Central memory CD8-positive, alpha-beta T cell (primary cell): ENCODE measurements around the gene PDCD2L.
"Not testable (repeated sequence)": the region's sequence is repeated elsewhere in the genome, so short reads cannot be mapped to it uniquely, and the experiment has no call there.

Experiments used
- ATAC-seq: fragments of 150-1000 bp; cut with Tn5 transposase; replicated peaks from 2 replicates; pipeline ENCODE4 v1.10.0; 2022; ENCODE audit warnings: mild to moderate bottlenecking, moderate FRiP score, moderate number of reproducible peaks; ENCODE audit not compliant: poor library complexity, severe bottlenecking; ENCODE audit errors: extremely low read depth
- DNase-seq, 2 donors: peaks; one replicate each; pipeline ENCODE4 v3.0.0; 2021; ENCODE audit warnings: low spot score in 2 of 2
- H3K27ac Mint-ChIP-seq: one replicate; pipeline ENCODE4 v1.8.0; 2022; ENCODE audit warnings: low read depth, mild to moderate bottlenecking, moderate library complexity, mixed read lengths
- H3K27me3 Mint-ChIP-seq: one replicate; pipeline ENCODE4 v1.8.0; 2022; ENCODE audit warnings: mixed read lengths
- H3K36me3 Mint-ChIP-seq: one replicate; pipeline ENCODE4 v1.8.0; 2022; ENCODE audit warnings: mild to moderate bottlenecking, moderate library complexity, mixed read lengths; ENCODE audit not compliant: insufficient read depth
- H3K4me1 Mint-ChIP-seq: one replicate; pipeline ENCODE4 v1.8.0; 2022; ENCODE audit warnings: mixed read lengths
- H3K4me3 Mint-ChIP-seq: one replicate; pipeline ENCODE4 v1.8.0; 2022; ENCODE audit warnings: mild to moderate bottlenecking, moderate library complexity, mixed read lengths
- H3K9me3 Mint-ChIP-seq: one replicate; pipeline ENCODE4 v1.8.0; 2022; ENCODE audit warnings: mixed read lengths

The PDCD2L gene

GRCh38 chr19:34382471-34382870 lies 21.7 kb upstream of the PDCD2L start:
- H3K27ac Mint-ChIP-seq: peak overlapping the region; percentile 71
- no peaks in the 10 kb centered on the region for H3K9me3 Mint-ChIP-seq
- ATAC-seq (no peak), DNase-seq (no peak)
- H3K36me3 Mint-ChIP-seq: peaks cover 30% of the 10 kb centered on the region
- no peak overlapping the region for H3K4me3 Mint-ChIP-seq
- peaks cover 30% of the 10 kb centered on the region for H3K4me1 Mint-ChIP-seq
- H3K27me3 Mint-ChIP-seq: no peaks in the 10 kb centered on the region

DNA sequence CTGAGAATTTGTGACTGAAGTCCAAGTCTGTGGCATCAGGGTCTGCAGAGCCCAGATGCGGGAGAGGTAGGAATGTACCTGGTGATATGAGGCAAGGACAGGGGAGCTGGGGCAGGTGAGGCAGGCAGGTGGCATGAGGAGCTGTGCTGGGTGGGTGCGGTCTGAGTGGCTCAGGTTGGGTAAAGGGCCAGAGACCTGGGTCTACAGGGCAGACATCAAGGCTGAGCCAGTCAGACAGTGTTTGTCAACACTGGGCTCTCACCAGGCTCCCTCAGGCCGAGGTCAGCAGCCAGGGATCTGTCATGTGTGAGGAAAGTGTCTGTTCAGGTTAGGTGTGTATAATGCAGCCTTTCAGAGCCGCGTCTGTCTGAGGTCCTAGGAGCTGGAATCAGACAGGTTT lies 20.6 kb upstream of the PDCD2L start:
- ATAC-seq (no peak), DNase-seq (no peak)
- peaks cover 26% of the 10 kb centered on the region for H3K36me3 Mint-ChIP-seq
- no peak overlapping the region for H3K4me3 Mint-ChIP-seq
- peak overlapping the region; percentile 71 for H3K27ac Mint-ChIP-seq
- H3K4me1 Mint-ChIP-seq: peaks cover 30% of the 10 kb centered on the region
- no peaks in the 10 kb centered on the region for H3K9me3 Mint-ChIP-seq
- no peaks in the 10 kb centered on the region for H3K27me3 Mint-ChIP-seq

DNA sequence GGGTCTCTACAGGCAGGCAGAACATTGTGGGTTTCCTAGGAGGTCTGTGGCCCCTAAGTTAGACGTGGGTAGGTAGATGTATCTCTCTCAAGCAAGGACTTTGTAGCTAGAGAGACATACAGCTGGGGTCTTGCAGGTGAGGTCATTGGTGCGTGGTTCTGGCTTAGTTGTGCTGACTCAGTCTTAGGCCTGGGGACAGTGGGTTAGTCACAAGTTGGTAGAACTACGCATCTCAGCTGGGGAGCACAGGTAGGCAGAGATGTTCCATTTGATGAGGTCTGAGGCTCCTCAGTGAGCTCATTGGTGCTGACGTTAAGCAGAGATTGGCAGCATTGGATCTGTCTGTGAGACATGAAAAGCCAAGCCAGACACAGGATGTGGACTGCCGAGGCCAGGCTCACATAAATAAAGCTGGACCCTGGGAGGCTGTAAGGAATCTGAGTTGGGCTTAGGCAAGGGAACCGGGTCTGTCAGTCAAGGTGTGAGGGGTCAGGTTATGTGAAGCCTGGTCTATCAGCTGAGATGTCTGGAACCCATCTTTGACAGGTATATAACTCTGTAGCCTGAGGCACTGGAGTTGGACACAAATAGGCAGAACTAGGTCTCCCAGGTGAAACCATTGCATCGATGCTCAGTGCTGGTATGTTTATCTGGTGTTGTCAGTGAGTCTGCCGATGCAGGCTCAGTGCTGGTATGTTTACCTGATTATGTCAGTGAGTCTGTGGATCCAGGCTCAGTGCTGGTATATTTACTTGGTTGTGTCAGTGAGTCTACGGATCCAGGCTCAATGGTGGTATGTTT lies 17.4 kb upstream of the PDCD2L start:
- ATAC-seq (no peak), DNase-seq (no peak)
- no peaks in the 10 kb centered on the region for H3K9me3 Mint-ChIP-seq
- H3K27ac Mint-ChIP-seq: peak overlapping the region; percentile 88
- H3K27me3 Mint-ChIP-seq: no peaks in the 10 kb centered on the region
- no peak overlapping the region for H3K4me3 Mint-ChIP-seq
- peaks cover 30% of the 10 kb centered on the region for H3K4me1 Mint-ChIP-seq
- peaks cover 21% of the 10 kb centered on the region for H3K36me3 Mint-ChIP-seq

GRCh38 chr19:34387446-34387810 lies 16.8 kb upstream of the PDCD2L start:
- H3K4me3 Mint-ChIP-seq: no peak overlapping the region
- DNase-seq: no peak
- H3K27ac Mint-ChIP-seq: no peak overlapping the region
- no peaks in the 10 kb centered on the region for H3K9me3 Mint-ChIP-seq
- peaks cover 21% of the 10 kb centered on the region for H3K36me3 Mint-ChIP-seq
- H3K4me1 Mint-ChIP-seq: peaks cover 29% of the 10 kb centered on the region
- ATAC-seq: no peak
- H3K27me3 Mint-ChIP-seq: no peaks in the 10 kb centered on the region

DNA sequence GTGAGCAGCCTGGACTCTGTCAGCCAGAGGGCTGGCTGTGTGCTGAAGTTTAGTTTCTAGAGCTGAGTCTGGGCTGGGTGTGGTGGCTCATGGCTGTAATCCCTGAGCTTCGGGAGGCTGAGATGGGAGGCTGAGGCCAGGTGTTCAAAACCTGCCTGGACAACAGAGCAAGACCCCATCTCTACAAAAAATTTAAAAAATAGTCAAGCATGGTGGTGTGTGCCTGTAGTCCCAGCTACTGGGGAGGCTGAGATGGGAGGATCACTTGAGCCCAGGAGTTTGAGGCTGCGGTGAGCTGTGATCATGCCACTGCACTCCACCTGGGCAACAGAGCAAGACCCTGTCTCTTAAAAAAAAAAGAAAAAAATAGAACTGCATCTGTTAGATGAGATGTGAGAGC lies 15.5 kb upstream of the PDCD2L start:
- not testable (repeated sequence) for H3K4me3 Mint-ChIP-seq, H3K27me3 Mint-ChIP-seq, DNase-seq, H3K9me3 Mint-ChIP-seq, H3K27ac Mint-ChIP-seq, ATAC-seq
- H3K4me1 Mint-ChIP-seq: peaks cover 16% of the 10 kb centered on the region
- H3K36me3 Mint-ChIP-seq: peaks cover 16% of the 10 kb centered on the region

GRCh38 chr19:34391813-34392212 lies 12.4 kb upstream of the PDCD2L start:
- Mint-ChIP-seq H3K36me3 (peaks cover 10% of the 10 kb centered on the region), H3K4me1 (no peaks in the 10 kb centered on the region), H3K4me3 (no peak overlapping the region), H3K27me3 (no peaks in the 10 kb centered on the region), H3K27ac (no peak overlapping the region), H3K9me3 (no peaks in the 10 kb centered on the region)
- no peak for DNase-seq
- ATAC-seq: no peak

DNA sequence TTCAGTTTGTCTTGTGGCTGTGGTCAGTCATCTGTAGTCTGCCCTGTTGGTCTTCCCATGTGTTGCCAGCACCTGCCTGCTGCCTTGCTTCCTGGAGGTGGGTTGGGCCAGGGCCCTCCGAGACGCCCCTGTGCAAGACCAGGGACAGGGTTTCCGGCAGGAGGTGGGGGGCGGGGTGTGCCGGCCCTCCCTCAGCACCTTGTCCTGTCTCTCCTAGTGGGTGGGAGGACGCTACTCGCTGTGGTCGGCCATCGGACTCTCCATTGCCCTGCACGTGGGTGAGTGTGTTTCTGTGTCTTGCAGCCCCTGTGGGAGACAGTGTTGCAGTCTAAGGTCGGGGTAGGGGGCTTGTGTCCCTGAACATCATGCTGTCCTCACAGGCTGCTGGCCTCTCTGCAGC lies 11.2 kb upstream of the PDCD2L start:
- H3K36me3 Mint-ChIP-seq: peaks cover 8% of the 10 kb centered on the region
- H3K4me1 Mint-ChIP-seq: no peaks in the 10 kb centered on the region
- DNase-seq (no peak), ATAC-seq (no peak)
- no peaks in the 10 kb centered on the region for H3K9me3 Mint-ChIP-seq
- no peaks in the 10 kb centered on the region for H3K27me3 Mint-ChIP-seq
- H3K27ac Mint-ChIP-seq: no peak overlapping the region
- no peak overlapping the region for H3K4me3 Mint-ChIP-seq

DNA sequence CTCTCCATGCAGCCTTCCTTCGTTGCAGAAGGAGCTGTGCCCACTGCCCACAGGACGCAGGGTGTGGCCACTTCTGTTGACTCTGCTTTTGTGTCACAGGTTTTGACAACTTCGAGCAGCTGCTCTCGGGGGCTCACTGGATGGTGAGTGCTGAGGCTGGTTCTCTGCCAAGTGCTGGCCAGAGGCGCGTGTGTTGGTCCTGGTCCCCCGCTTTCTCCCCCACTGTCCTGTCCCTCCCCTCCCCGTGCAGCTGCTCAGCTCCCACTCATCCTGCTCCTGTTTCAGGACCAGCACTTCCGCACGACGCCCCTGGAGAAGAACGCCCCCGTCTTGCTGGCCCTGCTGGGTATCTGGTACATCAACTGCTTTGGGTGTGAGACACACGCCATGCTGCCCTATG lies 10.6 kb upstream of the PDCD2L start:
- Mint-ChIP-seq H3K36me3 (peaks cover 7% of the 10 kb centered on the region), H3K4me3 (no peak overlapping the region), H3K9me3 (no peaks in the 10 kb centered on the region), H3K27me3 (no peaks in the 10 kb centered on the region), H3K27ac (no peak overlapping the region), H3K4me1 (no peaks in the 10 kb centered on the region)
- DNase-seq: no peak
- ATAC-seq: no peak

- DNase-seq (no peak), ATAC-seq (no peak)
- Mint-ChIP-seq H3K36me3 (peaks cover 27% of the 10 kb centered on the region), H3K27me3 (no peaks in the 10 kb centered on the region), H3K9me3 (no peaks in the 10 kb centered on the region), H3K4me1 (no peaks in the 10 kb centered on the region), H3K4me3 (no peak overlapping the region), H3K27ac (no peak overlapping the region)
Observed at GRCh38 chr19:34397853-34398252, 6.3 kb upstream of the PDCD2L start.

DNA sequence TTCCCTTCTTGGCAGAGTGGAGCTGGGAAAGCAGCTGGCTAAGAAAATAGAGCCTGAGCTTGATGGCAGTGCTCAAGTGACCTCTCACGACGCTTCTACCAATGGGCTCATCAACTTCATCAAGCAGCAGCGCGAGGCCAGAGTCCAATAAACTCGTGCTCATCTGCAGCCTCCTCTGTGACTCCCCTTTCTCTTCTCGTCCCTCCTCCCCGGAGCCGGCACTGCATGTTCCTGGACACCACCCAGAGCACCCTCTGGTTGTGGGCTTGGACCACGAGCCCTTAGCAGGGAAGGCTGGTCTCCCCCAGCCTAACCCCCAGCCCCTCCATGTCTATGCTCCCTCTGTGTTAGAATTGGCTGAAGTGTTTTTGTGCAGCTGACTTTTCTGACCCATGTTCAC lies 4.3 kb upstream of the PDCD2L start:
- H3K36me3 Mint-ChIP-seq: peaks cover 29% of the 10 kb centered on the region
- no peaks in the 10 kb centered on the region for H3K27me3 Mint-ChIP-seq
- H3K4me1 Mint-ChIP-seq: peaks cover 8% of the 10 kb centered on the region
- H3K27ac Mint-ChIP-seq: peak overlapping the region; percentile 74
- ATAC-seq (no peak), DNase-seq (no peak)
- H3K9me3 Mint-ChIP-seq: no peaks in the 10 kb centered on the region
- H3K4me3 Mint-ChIP-seq: no peak overlapping the region

- H3K27ac Mint-ChIP-seq, DNase-seq, ATAC-seq, H3K4me1 Mint-ChIP-seq, H3K9me3 Mint-ChIP-seq, H3K27me3 Mint-ChIP-seq, H3K4me3 Mint-ChIP-seq: not testable (repeated sequence)
- peaks cover 25% of the 10 kb centered on the region for H3K36me3 Mint-ChIP-seq
Observed at GRCh38 chr19:34400844-34401243, 3.4 kb upstream of the PDCD2L start.

- Mint-ChIP-seq H3K27ac (no peak overlapping the region), H3K36me3 (peaks cover 27% of the 10 kb centered on the region), H3K27me3 (no peaks in the 10 kb centered on the region), H3K9me3 (no peaks in the 10 kb centered on the region), H3K4me3 (no peak overlapping the region), H3K4me1 (peaks cover 8% of the 10 kb centered on the region)
- no peak for ATAC-seq
- DNase-seq: no peak
Observed at GRCh38 chr19:34402074-34402600, 2.1 kb upstream of the PDCD2L start.

DNA sequence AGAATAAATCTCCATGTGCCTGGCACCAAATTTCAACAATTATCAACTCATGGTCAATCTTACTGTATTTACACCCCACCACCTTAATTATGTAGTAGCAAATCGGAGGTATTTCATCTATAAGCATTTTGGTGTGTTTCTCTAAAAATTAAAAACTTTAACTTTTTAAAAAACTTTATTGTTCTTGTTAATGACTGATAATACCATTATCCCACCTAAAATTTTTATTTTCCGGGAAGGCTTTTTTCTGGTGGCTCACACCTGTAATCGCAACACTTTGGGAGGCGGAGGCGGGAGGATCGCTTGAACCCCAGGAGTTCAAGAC lies 453 bp upstream of the PDCD2L start:
- H3K27ac Mint-ChIP-seq: peak overlapping the region; percentile 61
- H3K4me1 Mint-ChIP-seq: peaks cover 9% of the 10 kb centered on the region
- peak overlapping the region; percentile 93 for H3K4me3 Mint-ChIP-seq
- no peaks in the 10 kb centered on the region for H3K27me3 Mint-ChIP-seq
- H3K36me3 Mint-ChIP-seq: peaks cover 27% of the 10 kb centered on the region
- ATAC-seq (no peak), DNase-seq (no peak)
- no peaks in the 10 kb centered on the region for H3K9me3 Mint-ChIP-seq
